DND-41 (cell line): ENCODE measurements around the gene TMEM61.

ENCODE experiments used
- ATAC-seq: fragments of 200-7000 bp; cut with Tn5 transposase; 3 replicates; pipeline ENCODE4 v1.9.1; 2021; ENCODE audit warnings: low read depth; ENCODE audit not compliant: insufficient read depth
- DNase-seq: peaks from one replicate; pipeline ENCODE4 v3.0.0-alpha.2; 2020
- H2AFZ ChIP-seq: 2 replicates; pipeline ENCODE4 v1.6.0; 2012; ENCODE audit warnings: low read depth, low read length
- H3K27ac ChIP-seq: 2 replicates; pipeline ENCODE4 v1.5.1; 2012; ENCODE audit warnings: low read length, inconsistent platforms
- H3K27me3 ChIP-seq: fragments of 200-600 bp; sonication (generic); 2 replicates; pipeline ENCODE4 v1.6.0; 2012; ENCODE audit warnings: low read length, mild to moderate bottlenecking, inconsistent platforms; ENCODE audit not compliant: insufficient read depth, poor library complexity
- H3K36me3 ChIP-seq: 2 replicates; pipeline ENCODE4 v1.5.1; 2012; ENCODE audit warnings: low read length, inconsistent platforms; ENCODE audit not compliant: insufficient read depth
- H3K4me1 ChIP-seq: 2 replicates; pipeline ENCODE4 v1.5.1; 2012; ENCODE audit warnings: mild to moderate bottlenecking, low read length; ENCODE audit not compliant: insufficient read depth
- H3K4me2 ChIP-seq: 2 replicates; pipeline ENCODE4 v1.6.0; 2012; ENCODE audit warnings: mild to moderate bottlenecking, moderate library complexity, low read length, inconsistent platforms; ENCODE audit not compliant: insufficient read depth
- H3K4me3 ChIP-seq, 2 experiments: fragments of 200-600 bp in 1 of 2; shearing (Covaris generic) in 1 of 2; 2 replicates each; pipeline ENCODE4 v1.5.1; 2012 to 2016; ENCODE audit warnings: inconsistent platforms in 2 of 2, low read length in 2 of 2, mild to moderate bottlenecking in 2 of 2, low read depth in 1 of 2, moderate library complexity in 1 of 2
- H3K79me2 ChIP-seq: 2 replicates; pipeline ENCODE4 v1.6.0; 2012; ENCODE audit warnings: low read length, inconsistent platforms; ENCODE audit not compliant: insufficient read depth
- H3K9ac ChIP-seq: 2 replicates; pipeline ENCODE4 v1.6.0; 2012; ENCODE audit warnings: low read depth, mild to moderate bottlenecking, inconsistent platforms, low read length, moderate library complexity
- H3K9me3 ChIP-seq: 2 replicates; pipeline ENCODE4 v1.5.1; 2012; ENCODE audit warnings: low read length, moderate library complexity, mild to moderate bottlenecking, inconsistent platforms; ENCODE audit not compliant: insufficient read depth, severe bottlenecking
- H4K20me1 ChIP-seq: 2 replicates; pipeline ENCODE4 v1.6.0; 2012; ENCODE audit warnings: low read length; ENCODE audit not compliant: insufficient read depth
- CTCF ChIP-seq: IDR thresholded peaks from 2 replicates; pipeline ENCODE4 v1.5.1; 2012; ENCODE audit warnings: borderline replicate concordance, low read length, moderate library complexity, mild to moderate bottlenecking; ENCODE audit not compliant: poor library complexity, severe bottlenecking; ENCODE audit errors: extremely low read depth
- EZH2 ChIP-seq: IDR thresholded peaks from 3 replicates; pipeline ENCODE4 v1.6.1; 2012; ENCODE audit warnings: borderline replicate concordance, low read depth, mild to moderate bottlenecking, moderate library complexity, low read length, inconsistent platforms; ENCODE audit not compliant: severe bottlenecking

Gene TMEM61

GRCh38 chr1:54972436-54972835 is 8.0 kb upstream of the TMEM61 start:
- DNase-seq (no peak), ATAC-seq (no peak)
- Histone ChIP-seq H3K36me3 (no peaks in the 10 kb centered on the region), H3K4me2 (no peak overlapping the region), H3K79me2 (no peaks in the 10 kb centered on the region), H3K4me1 (no peaks in the 10 kb centered on the region), H3K27me3 (peaks cover 13% of the 10 kb centered on the region), H3K27ac (no peak overlapping the region), H3K4me3 (no peak overlapping the region), H4K20me1 (no peaks in the 10 kb centered on the region), H3K9me3 (no peaks in the 10 kb centered on the region), H3K9ac (no peak overlapping the region), H2AFZ (no peak overlapping the region)
- TF ChIP-seq EZH2, result no peak
- TF ChIP-seq CTCF, result no peak

GRCh38 chr1:54973205-54973921 is 7.1 kb upstream of the TMEM61 start:
- Histone ChIP-seq H4K20me1 (no peaks in the 10 kb centered on the region), H2AFZ (no peak overlapping the region), H3K27me3 (peaks cover 18% of the 10 kb centered on the region), H3K9me3 (no peaks in the 10 kb centered on the region), H3K4me2 (no peak overlapping the region), H3K27ac (no peak overlapping the region), H3K4me3 (no peak overlapping the region), H3K79me2 (no peaks in the 10 kb centered on the region), H3K9ac (no peak overlapping the region), H3K4me1 (no peaks in the 10 kb centered on the region), H3K36me3 (no peaks in the 10 kb centered on the region)
- no peak for ATAC-seq
- TF ChIP-seq CTCF, result no peak
- TF ChIP-seq EZH2, result no peak
- DNase-seq, result no peak

- Histone ChIP-seq H3K79me2 (no peaks in the 10 kb centered on the region), H3K4me2 (no peak overlapping the region), H4K20me1 (no peaks in the 10 kb centered on the region), H3K9ac (no peak overlapping the region), H3K4me3 (no peak overlapping the region), H2AFZ (no peak overlapping the region), H3K27me3 (peaks cover 18% of the 10 kb centered on the region), H3K4me1 (no peaks in the 10 kb centered on the region), H3K27ac (no peak overlapping the region), H3K36me3 (no peaks in the 10 kb centered on the region), H3K9me3 (no peaks in the 10 kb centered on the region)
- no peak for DNase-seq
- ATAC-seq, result no peak
- TF ChIP-seq EZH2 (no peak), CTCF (no peak)
These were observed 4.9 kb upstream of the TMEM61 start for GRCh38 chr1:54975356-54976108.
